Stimulated activated CD8-positive, alpha-beta memory T cell treated with anti-CD3 and anti-CD28 coated beads, Interleukin-12 subunit alpha, Interleukin-12 subunit beta, amount 100 ng/mL, for 24 hours (primary cell): Measurements from ENCODE around the gene TSFM.

Experiments
- DNase-seq: peaks from one replicate; pipeline ENCODE4 v3.0.0-alpha.2; 2020; ENCODE audit errors: extremely low read depth

TSFM gene

DNA sequence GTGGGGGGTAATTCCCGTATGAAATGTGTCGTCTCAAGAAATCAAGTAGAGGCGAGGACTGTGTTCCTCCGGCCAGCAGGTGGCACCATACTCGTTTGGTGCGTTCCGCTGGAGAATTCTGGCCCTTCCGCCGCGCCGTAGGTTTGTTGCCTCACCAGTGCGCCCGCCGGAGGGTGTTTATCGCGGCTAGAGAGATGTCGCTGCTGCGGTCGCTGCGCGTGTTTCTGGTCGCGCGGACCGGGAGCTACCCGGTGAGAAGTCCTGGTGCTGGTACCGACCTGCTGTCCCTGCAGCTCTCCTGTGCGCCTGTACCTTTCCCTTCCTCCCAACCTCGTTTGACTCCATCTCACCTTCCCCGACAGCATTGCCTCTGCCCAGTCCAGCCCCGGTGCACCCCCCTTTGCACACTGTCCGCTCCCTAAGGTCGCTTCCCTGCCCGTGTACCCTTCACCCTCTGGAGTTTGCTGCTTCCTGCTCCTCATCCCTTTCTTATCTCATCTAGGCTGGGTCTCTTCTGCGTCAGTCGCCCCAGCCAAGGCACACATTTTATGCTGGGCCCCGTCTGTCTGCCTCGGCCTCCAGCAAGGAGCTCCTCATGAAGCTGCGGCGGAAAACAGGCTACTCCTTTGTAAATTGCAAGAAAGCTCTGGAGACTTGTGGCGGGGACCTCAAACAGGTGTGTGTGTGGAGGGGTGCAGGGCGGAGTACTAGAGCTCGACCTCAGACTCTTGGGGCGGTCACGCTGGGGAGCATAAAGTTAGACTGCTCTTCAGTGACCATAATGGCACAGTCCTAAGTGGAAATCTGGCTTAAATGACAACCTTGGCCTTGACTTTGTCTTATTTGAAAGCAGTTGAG lies at the start of gene TSFM:
Gene TSFM, plus strand, starts transcription at position 180 of the 858 bp plus-strand sequence. Its CDS starts 15 bp downstream, at position 195.
- peak; percentile 91 for DNase-seq

- DNase-seq = no peak
Observed at GRCh38 chr12:57733928-57734327, 48.7 kb upstream of the TSFM start.

- no peak for DNase-seq
Observed at GRCh38 chr12:57734591-57734990, 48.0 kb upstream of the TSFM start.

DNA sequence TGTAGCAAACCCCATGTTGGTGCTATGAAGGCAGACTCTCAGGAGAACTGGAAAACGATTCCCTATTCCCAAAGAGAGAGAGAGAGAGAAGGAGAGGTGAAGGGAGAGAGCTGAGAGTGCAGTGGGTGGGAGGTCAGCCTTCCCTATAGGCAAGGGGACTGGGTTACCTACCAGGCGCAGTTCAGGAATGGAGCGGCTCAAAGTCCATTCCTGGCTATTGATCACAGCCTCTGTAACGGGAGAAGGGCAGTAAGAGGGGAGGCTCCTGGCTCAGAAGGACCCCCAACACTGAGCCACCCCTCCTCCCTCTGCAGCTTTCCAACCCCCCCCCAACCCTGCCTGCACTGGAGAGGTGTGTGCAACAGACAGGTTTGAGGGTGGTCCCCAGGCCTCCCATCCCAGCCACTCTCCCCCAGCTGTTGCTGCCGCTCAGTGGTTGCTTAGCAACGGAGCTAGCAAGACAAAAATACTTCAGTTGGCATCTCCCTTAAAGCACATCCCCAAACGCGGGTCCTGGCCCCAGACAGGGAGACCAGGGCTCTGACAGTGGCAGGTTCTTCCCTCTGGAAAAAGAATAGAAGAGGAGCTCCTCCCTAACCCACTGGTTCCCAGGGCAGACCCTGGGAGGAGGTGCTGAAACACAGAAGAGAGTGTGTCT lies 47.3 kb upstream of the TSFM start:
- DNase-seq = no peak

DNA sequence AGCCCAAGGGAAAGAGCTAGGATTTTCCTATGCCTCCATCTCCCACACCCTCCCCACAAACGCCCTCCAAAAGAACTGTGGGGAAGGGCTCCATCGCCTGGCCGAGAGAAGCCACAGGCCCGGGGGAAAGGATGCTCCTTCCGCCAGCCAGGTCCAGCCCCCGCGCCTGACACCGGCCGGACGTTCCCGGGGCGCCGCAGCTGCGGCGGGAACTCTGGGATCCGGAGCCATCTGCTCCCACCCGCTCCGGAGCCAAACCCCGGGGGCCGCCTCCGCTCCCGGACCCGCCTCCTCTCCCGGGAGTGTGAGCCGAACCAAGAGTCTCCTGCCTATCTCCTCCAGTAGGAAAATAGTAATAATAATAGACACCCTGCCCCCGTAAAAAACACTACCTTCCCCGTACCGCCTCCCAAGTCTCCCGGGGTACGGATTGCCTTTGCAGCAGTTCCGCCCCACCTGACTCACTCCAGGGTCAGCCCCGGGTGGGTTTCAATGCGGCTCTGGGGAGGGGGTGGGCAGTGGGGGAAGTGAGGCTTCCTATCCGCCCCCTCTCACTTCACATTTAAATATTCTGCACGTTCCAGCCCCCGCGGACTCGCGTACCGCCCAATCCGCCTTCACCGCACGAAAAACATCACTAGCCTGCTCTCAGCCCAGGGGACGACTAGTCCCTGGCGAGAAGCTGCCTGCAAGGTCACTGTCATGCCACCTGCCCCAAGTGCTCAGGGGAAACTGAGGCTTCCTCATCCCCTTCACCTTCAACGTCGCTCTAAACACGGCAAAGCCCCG lies 46.4 kb upstream of the TSFM start:
- no peak for DNase-seq

DNA sequence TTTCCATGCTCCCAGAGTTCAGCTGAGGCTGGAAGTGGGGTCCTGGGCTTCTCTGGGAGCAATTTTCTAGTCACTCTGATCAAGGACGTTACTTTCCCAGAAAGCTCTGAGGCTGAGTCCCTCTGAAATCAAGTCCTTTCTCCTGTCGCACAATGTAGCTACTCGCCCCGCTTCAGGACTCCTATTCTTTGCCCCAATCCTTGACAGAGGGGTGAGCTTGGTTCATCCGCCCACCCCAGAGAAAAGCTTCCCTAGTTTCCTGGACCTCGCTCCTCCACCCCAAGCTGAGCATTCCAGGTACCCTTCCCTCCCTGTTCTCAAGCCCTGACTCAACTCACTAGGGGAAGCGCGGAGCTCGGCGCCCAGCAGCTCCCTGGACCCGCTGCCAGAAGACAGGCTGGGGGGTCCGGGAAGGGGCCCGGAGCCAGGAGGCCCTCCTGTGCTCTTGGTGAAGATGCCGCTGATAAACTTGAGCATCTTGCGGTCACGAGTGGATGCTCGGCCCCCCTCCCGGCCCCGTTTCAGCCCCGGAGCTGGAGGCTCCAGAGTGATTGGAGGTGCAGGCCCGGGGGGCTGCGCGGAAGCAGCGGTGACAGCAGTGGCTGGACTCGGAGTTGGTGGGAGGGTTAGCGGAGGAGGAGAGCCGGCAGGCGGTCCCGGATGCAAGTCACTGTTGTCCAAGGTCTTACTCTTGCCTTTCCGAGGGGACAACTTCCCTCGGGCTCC lies 45.7 kb upstream of the TSFM start:
- DNase-seq = no peak

DNA sequence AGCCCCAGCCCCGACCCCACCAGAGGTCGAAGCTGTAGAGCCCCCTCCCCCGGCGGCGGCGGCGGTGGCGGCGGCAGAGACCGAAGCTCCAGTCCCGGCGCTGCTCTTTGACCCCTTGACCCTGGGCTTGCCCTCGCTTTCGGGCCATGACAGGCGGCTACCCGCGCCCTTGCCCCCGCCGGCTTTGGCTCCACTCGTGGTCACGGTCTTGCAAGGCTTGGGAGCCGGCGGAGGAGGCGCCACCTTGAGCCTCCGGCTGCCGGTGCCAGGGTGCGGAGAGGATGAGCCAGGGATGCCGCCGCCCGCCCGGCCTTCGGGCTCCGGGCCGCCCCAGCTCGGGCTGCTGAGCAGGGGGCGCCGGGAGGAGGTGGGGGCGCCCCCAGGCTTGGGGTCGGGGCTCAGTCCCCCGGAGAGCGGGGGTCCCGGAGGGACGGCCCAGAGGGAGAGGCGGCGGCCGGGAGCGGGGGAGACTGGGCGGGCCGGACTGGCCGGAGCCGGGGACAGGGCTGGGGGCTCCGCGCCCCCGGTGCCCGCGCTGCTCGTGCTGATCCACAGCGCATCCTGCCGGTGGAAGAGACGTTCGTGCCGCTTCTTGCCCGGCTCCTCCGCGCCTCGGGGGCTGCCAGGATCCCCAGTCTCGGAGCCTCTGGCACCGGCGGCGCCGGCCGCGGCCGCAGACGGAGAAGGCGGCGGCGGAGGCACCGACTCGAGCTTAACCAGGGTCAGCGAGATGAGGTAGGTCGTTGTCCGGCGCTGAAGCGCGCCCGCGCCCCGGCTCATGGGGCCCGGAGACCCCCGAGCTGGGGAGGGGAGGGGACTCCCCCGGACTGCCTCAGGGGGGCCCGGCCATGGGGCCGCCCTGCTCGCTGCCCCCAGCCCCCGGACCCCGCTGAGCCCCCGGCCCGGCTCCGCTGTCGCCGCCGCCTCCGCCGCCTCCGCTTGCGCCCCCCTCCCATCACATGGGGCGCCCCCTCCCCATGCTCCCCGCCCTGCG lies 44.8 kb upstream of the TSFM start:
- DNase-seq = no peak

DNA sequence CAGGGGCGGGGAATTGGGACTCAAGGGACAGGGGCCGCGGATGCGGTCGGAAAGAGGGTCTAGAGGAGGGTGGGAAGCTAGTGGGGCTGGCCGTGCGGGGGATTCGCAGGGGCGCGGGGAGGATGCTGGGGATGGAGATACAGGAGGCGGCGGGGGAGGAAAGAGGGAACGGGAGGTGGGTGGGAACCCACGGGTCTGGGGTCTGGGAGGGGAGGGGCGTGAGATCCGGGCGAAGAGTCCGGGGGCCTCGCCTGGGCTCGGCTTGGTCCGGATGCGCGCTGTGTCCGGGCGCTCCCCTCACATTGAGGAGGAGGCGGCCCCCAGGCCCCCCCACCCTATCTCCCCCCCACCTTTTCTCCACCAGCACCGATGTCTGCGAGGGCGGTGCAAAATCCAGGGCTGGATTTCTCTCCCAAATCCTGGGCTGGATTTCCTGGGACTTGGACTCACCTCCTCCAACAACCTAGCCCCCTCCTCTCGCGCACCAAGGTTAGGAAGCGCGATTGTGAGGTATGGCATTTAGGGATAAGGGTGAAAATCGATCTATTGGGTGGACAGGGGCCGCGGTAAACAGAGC lies 43.8 kb upstream of the TSFM start, which contains the start of gene AGAP2:
Gene AGAP2, minus strand, starts transcription at position 82 of the 577 bp plus-strand sequence. CDS start 496 bp downstream, outside the sequence.
- DNase-seq = no peak

DNA sequence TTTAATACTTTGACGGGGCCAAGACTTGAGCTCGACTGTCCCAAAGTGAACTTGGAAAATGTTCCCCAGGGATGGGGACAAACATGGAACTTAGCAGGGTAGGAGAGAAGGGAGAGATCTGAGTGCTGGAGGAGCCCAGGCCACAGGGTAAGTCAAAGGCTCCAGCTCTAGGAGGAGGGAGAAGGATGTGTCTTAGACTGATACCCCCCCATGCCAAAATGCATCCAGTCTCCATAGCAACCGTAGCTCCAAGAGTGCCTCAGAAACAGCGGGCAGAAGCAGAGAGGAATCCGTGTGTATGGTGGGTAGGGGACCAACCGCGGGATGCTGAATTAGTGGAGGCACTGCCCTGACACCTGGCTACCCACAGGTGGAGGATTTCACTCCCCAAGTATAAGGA lies 43.2 kb upstream of the TSFM start:
- DNase-seq = no peak

- no peak for DNase-seq
Observed at GRCh38 chr12:57739914-57740538, 42.6 kb upstream of the TSFM start.

- DNase-seq = no peak
Observed at GRCh38 chr12:57740656-57741412, 41.8 kb upstream of the TSFM start.

DNA sequence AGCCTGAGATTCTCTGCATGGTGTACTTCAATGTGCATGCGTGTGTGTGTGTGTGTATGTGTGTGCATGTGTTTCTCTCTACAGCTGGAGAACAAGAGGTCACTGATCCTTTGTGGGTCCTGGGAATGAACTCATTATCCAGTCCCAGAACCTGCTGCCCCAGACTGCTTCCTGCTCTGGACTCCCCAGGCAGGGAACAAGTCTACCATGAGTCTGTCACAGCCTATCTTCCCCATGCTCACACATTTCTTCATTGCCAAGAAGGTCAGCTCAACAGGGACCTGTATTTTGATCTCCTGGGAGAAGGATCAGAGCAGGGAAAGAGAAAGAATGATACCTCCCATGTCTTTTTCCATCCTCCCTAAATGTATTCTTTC lies 41.2 kb upstream of the TSFM start:
- DNase-seq = no peak

DNA sequence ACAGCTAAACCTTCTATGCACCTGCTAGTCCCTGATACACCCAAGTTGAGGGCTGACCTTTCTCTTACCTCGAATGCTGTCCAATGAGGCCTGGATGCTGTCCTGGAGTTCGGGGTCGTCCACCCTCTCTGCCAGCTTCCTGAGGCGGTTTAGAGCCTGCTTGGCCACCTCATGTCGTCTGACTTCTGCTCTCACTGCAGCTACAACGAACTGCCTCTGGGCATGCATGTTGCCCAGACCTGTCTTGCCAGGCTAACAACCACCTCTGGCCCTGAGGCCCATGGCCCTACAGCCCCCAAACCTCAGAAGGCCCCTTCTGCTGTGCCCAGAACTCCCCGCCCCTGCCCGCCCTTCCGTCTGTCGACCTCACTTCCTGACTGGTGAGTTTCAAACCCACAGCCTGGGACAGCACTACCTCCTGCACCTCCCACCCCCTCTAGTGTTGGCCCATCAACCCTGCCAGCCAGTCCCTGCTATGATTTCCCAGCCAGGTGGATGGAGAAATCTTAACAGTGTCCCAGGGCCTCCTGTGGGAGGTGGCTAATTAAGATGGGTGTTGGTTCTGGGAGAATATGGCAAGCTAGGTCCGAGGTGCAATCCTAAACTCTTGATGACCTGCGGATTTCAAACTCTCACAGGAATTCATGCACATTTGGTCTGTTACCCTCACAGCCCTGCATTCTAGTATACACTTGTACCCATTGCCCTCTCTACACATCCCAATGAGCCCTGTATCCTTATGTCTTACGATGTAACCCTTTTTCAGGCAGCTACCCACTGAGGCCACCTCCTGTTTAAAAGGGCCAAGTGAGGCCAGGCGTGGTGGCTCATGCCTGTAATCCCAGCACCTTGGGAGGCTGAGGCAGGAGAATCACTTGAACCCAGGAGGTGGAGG lies 40.5 kb upstream of the TSFM start:
- DNase-seq = no peak

- no peak for DNase-seq
Observed at GRCh38 chr12:57743769-57744168, 38.8 kb upstream of the TSFM start.

DNA sequence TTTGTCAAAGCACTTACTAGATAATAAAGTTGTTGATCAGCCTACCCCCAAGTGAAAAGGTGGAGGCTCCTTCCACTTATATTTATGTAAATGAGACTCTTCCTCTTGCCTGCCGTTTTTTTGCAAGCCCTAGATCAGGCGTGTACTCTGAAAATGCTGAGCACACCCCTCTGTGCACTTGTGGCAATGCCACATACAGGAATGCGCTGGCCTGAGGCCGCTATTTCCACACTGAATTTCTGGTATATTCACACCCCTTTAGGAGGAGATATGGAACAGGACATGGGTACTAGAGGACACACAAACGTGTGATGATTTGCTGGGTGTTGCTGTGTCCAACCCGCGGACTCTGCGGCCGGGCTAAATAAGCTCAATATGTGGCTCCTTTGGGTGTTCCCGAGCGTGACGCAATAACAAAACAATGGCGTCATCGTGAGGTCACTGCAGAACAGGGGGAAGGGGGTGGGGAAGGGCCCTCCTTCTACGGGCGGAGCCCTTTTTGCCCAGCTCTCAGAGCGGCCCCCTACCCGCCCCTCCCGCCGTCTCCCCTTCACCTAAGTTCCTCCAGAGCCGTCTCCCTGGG lies 38.3 kb upstream of the TSFM start:
- no peak for DNase-seq

- DNase-seq = peak; percentile 86
Observed at GRCh38 chr12:57744777-57745484, 37.7 kb upstream of the TSFM start, which contains the start of gene TSPAN31. Gene TSPAN31 (plus strand): TSS chr12:57745039. CDS start chr12:57745155, 116 bp downstream.

- no peak for DNase-seq
Observed at GRCh38 chr12:57745485-57745881, 37.1 kb upstream of the TSFM start.
